NCI-H1105 treated with DMSO at 0.1 percent for 48 hours (cell line): Measurements from ENCODE around the gene AOPEP.
"Not testable (repeated sequence)": the region's sequence is repeated elsewhere in the genome, so short reads cannot be mapped to it uniquely, and the experiment has no call there.

Source experiments
- DNase-seq: peaks from one replicate; lab custom pipeline; 2025; lab: John Stamatoyannopoulos, UW

Gene AOPEP

DNA sequence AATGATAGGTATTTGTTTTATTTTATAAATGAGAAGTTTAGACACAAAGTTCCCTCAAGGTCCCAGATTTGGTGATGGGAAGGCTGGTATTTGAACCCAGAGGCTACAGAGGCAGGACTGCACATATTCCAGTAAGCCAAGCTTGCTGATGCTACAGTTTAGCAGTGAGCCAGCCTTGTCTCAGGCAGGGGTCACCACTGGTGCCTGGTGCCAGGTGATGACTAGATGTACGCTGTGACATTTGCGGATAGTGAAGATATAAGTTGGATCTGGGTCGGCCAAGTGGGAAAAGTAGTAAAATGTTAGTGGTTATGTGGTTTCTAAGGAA, 143.9 kb downstream of the AOPEP start:
- no peak for DNase-seq

DNA sequence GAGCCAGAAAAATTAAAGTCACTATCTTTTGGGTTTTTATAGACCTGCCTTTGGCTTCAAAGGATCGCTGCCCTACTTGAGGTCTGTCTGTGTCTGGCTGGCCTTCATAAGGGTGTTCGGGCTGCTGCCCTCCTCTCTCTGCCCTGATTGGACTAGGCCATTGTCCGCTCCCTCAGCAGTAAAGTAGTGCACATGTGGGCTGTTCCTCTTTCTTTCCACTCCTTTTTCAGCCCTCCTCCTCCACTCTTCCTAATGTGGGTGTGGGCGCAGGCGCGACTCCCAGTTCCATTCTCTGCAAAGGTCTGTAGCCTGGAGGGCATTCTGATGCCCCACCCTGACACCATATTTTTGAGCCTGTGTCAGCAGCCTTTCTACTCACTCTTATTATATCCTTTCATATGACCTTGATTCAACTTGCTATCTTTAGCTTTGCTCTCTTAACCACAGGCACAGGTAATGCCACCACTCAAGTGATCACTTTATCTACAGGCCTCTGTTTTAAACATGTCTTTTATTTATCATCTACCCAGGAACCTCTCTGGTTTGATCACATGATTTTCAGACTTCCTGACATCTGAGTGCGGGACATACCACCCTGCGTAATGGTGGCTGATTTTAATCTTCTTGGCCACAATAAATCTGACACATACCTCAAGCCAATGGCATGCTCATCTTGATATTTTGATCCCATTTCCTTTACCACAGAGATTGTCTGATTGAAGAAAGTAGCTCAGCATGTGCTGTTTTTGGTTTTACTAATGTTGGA, 144.5 kb downstream of the AOPEP start:
- no peak for DNase-seq

DNA sequence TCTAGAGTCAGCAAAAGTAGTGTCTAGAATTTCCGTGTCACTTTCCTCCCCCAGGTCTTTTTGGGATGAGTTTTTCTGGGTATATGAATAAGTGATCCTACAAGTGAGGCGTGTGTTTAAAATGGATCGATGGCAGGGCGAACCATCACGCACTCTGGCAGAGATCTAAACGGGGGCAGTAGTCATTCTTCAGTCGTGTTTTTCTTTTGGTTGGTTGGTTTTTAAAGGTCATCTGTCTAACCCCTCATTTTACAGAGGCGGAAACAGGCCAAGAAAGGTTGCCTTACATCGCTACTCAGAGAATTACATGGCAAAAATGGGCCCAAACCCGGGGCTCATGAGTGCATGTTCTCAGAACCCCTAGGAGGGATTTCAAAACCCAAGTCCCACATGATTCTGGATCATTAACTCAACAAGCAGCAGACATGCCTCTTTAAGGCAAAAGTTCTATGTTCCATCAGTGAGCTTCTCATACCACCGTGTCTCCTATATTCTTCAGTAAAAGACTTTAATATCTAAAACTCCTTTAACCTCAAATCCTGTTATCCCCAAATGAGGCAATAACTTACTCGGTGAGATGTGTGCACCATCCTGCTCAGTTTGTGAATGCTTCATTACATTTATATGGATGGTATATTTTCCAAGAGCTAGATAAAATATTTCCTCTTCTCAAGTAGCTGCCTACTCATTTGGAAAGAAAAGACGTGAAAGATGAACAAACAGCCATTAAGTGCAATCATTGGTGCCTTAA, 145.8 kb downstream of the AOPEP start:
- no peak for DNase-seq

DNA sequence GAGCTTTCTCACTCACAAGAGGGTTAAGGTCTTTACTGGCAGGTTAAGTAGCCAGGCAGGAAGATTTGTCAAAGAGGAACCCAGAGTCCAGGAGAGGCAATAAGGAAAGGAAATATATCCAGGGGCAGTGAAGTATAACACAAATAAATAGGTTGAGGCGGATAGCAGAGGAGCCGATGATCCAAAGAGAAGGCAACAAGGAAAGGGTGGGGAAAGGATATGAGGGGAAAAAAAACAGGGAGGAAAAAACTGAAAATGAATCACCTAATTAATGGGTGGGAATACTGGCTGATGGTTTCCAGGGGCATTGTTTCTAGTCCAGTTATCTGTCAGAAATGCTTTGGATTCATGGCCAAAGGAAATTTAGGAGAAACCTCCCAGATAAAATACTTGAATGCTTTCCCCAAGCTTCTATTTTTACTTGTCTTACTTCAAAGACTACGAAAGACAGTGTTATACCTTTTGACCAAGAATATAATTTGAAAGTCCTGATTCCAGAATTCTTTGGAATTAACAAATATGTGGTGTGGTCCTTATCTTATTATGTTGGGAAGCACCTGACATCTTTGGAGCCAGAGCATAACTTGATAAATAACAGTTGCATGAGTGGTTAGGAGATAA, 146.5 kb downstream of the AOPEP start:
- DNase-seq = no peak

DNA sequence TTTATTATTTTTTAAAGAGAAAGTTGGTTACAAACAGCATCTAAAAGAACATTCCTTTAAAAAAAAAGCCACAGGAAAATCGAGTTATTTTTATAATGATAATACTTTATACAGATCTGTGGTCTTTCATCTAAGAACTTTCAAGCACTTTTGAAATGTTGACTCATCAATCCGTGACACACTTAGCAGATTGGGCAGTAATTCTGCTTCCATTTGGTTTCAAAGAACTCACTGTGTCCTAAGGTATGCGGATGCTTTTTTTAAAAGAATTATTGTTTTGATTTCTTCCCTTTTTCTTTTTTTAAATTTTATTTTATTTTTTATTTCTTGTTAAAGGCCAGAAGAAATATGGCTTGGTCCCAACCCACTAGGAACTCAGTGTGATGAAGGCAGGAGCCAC, 147.8 kb downstream of the AOPEP start:
- no peak for DNase-seq

DNA sequence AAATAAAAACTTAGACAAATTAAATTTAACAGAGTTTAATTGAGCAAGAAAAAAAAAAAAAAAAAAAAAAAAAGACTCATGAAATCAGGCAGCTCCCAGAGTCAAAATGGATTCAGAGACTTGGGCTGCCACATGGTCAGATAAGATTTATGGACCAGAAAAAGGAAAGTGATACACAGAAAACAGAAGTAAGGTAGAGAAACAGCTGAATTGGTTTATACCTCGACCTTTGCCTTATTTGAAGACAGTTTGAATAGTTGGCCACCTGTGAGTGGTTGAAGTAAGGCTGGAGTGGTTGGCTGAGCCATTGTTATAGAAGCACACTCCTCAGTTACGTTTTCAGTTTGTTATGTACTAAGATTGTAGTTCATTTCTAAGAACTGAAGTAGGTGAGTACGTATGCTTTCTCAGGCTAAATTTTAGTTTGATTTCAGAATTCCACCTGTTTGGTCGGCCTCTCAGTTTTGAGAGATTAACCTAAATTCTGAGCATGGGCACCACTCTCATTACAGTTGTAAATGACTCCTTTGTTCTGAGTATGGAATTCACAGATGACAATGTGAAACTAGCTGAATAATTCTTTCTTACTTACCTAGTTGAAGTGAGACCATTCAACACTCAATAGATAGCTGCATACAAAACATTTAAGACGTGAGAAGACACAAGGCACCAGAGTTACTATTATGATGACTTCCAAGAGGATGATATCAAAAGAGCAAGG, 149.0 kb downstream of the AOPEP start:
- DNase-seq = no peak

DNA sequence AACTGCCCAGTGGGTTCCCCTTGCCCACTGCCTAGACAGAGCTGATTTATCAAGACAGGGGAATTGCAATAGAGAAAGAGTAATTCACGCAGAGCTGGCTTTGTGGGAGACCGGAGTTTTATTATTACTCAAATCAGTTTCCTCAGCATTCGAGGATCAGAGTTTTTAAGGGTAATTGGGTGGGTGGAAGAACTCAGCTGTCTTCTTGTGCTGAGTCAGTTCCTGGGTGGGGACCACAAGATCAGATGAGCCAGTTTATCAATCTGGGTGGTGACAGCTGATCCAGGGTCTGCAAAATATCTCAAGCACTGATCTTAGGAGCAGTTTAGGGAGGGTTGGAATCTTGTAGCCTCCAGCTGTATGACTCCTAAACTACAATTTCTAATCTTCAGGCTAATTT, 152.3 kb downstream of the AOPEP start:
- DNase-seq = not testable (repeated sequence)

DNA sequence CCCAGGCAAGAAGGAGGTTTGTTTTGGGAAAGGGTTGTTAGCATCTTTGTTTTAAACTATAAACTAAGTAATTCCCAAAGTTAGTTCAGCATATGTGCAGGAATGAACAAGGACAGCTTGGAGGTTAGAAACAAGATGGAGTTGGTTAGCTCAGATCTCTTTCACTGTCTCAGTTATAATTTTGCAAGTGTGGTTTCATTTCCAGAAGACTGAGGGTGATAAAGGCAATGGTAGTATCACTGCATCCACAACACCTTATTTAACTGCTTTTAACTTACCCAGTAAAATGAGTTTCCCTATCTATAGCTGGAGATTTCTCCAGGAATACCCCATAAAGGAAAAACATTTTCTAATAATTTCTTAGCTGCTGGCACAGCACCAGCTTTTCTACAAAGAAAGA, 152.7 kb downstream of the AOPEP start:
- no peak for DNase-seq

DNA sequence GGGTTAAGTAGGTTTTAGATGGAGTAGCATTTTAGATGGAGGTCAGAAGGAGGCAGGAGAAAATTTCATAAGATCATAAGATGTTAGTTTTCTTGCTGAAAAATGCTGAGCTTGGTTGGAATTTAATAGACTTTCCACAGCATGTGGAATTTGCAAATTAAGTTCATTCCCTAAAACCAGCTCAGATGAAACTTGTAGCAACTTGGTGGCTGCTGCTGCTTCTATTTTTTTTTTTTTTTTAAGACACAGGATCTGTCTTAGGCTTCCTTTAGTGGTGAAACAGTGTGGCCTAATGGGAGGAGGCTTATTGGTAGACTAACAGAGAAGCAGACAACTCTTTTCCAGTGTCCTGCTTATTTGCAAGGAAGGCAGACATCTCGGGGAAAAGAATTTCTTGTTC, 154.5 kb downstream of the AOPEP start:
- DNase-seq = no peak

DNA sequence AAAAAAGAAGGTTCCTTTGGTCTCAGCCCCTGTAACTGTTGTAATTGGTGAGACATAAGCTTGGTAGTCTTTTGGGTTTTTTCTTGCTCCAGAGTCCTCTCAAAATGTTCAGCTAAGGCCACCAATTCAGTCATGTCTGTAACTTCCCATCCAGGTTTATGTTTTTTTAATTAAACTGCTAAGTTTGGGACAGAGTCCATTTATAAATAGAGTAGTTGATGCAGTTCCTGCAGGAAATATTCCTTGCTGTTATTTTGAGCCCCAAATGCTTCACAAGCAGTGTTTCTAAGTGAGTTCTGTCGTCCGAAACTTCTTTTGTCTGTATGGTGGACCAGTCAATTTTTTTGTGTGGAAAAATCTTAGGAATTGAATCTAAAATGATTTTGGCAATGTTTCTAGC, 155.0 kb downstream of the AOPEP start:
- DNase-seq = no peak

DNA sequence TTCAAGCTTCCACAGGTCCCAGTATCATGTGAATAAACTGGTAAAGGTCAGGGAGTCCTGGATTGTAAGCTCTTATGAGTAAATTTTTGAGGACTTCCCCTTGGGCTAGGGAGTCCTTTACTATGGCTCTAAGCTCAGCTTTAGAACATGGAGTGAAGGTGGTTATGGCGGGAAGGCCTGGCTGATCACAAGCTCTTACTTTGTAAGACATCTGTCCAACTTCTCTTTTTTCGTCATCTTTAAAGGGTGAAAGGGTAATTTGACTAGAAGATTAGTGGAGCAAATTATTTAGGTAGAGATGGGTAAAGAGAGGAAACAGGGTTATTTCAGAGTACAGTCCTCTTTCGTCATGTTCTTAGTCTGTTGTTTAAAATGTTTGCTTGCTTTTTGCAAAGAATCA, 155.4 kb downstream of the AOPEP start:
- no peak for DNase-seq

DNA sequence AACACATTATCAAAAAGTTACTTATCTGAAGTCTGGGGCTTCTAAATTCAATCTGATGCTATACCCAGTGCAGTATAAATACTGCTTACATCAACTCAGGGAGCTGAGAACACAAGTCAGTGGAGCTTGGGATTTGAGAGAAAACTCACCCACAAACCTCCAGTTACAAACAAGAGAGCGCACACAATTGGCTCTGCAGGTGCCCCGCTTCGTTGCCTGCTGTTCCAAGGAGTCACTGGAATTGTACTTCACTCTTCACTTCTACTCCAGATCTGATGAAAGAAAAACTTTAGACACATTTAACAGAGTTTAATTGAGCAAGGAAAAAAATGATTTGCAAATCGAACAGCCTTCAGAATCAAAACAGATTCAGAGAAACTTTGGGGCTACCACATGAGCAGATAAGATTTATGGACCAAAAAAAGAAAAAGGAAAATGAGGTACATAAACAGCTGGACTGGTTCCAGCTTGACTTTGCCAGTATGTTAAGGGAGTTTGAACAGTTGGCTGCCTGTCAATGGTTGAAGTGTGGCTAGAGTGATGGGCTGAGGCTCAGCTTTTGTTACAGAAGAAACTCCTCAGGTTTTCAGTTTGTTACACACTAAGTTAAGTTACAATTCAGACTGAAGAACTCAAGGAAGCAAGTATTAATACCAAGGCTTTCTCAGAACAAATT, 156.6 kb downstream of the AOPEP start:
- DNase-seq = peak; percentile 76

DNA sequence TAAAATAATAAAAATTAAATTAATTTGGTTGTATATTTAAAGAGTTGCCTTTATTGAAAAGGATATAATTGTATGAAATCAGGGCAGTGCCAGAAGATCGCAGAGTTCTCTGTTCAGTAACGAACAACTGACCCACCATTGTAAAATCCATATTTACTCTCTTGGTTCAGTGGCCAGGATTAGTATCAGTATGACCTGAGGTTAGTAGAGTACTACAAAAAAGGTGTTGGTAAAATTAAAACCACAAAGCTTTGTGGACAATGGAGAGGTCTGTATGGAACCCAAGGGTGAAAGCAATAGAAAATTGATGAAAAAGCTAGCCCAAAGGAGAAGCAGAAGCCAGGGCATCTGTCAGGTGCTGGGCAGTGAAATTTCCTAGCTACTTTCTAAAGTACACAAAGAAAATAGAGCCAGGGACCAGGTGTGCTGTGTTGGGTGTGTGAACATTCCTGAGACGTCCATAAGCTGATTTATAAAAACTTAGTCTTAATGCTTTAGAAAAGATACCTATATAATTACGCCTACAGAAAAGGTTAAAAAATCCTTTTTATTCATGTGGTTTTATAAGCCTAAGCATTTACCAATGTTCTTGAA, 159.5 kb downstream of the AOPEP start:
- DNase-seq = no peak

DNA sequence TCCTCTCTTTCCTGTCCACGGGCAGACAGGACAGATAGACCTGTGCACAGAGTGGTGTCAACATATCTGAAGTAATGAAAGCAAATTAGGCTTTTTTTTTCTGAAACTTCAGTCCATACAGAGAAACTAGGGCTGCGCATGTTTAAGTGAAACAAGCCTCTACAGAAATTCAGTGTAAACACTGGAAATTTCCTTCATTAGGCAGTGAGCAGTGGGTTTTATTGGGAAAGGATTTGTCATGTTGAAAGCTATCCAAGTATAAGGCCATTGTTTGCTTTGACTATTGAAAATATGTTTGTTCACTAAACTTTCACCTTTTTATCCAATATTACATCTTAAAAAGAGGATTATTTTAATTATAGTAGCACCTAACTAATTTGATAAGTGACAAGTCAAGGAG, 161.2 kb downstream of the AOPEP start:
- DNase-seq = no peak

DNA sequence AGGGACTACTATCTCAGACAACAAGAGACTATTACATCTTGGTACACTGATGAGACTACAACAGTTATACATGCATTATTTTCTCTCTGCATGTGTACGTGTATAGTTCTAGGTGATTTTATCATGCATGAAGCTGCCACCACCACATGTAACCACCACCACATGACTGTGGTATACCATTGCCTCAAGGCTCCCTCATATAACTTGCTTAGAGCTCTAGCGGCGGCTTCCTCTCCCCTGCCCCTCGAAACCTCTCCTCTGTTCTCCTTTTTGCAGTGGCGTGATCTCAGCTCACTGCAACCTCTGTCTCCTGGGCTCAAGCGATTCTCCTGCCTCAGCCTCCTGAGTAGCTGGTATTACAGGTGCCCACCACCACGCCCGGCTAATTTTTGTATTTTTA, 162.3 kb downstream of the AOPEP start:
- no peak for DNase-seq

DNA sequence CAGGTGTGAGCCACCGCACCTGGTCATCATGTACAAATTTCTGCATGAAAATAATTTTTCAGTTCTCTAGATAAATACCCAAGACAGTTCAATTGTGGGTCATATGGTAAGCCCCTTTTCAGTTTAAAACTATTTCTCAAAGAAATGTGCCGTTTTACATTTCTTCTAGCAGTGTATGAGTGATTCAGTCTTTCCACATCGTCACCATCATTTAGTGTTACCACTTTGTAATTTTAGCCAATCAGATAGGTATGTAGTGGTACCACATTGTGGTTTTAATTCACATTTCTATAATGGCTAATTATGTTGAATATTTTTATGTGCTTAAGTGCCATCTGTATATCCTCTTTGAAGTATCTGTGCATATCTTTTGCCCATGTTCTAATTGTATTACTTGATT, 163.1 kb downstream of the AOPEP start:
- DNase-seq = no peak

DNA sequence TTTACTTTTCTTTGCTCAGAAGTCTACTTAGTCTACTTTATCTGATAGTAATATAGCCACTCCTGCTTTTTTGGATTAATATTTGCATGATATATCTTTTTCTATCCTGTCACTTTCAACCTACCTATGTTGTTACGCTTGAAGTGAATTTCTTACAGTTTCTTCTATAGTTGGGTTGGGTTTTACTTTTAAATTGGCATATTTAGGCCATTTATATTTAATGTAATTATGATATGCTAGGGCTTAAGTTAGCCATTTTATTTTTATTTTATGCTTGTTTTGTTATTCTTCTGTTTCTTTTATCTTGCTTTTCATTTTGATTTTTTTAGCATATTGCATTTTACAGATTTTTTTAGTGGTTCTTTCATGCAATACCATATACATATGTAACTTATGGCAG, 164.7 kb downstream of the AOPEP start:
- DNase-seq = no peak

DNA sequence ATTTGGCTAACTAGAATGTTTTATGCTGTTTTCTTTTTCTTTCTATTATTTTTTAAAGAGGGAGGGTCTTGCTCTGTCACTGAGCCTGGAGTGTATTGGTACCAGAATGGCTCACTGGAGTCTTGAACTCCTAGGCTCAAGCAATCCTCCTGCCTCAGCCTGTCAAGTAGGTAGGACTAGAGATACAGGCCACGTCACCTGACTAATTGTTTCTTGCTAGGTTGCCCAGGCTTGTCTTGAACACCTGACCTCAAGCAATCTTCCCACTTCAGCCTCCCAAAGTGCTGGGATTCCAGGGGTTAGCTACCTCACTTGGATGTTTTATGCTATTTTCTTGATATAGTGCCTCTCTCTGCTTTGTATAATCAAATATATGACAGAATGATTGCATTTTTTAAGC, 166.2 kb downstream of the AOPEP start:
- DNase-seq = no peak

DNA sequence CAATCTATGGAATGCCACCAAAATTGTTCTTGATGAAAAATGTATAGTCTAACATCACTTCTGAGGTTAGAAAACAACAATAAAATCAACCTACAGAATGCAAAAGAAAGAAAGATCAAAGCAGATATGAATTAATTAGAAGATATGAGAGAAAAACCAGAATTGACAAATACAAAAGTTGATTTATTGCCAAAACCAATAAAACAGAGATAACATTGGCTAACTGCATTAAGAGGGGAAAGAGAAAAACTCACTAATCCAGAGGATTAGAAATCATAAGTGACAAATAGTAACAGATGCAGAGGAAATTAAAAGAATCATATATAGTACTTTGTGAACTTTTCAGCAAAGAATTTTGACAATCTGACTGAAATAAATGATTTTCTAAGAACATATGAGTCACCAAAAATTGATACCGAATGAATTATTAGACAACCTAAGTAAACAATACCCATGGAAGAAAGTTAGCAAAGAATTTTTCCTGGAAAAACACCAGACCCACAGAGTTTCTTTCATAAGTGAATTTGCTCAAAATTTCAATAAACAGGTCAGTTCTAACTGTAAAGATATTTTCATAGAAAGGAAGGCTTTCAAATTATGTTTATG, 167.7 kb downstream of the AOPEP start:
- DNase-seq = no peak

DNA sequence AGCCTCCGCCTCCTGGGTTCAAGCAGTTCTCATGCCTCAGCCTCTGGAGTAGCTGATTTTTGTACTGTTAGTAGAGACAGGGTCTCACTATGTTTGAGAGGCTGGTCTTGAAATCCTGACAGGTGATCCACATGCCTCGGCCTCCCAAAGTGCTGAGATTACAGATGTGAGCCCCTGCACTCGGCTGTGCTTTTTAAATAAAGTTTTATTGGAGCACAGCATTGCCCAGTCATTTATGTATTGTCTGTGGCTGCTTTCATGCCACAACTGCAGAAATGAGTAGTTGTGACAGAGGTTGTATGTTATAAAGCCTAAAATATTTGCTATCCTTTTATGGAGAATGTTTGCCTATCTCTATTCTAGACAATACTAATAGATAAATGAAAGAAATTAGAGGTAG, 169.2 kb downstream of the AOPEP start:
- no peak for DNase-seq

DNA sequence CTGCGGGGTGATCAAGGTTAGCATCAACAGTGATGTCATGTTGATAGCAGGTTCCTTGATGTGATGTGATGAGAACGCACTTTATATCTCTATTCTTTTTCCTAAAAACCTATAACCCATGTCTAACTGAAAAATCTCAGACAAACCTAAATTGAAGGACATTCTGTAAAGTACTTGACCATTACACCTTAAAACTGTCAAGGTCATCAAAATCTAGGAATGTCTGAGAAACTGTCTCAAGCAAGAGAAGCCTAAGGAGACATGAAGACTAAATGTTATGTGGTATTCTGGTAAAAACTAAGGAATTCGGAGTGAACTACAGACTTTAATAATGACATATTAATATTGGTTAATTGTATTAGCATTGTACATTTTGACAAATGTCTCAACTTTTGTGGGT, 170.0 kb downstream of the AOPEP start:
- no peak for DNase-seq
